ENCODE measurements around the gene TRIP12. TPM values are rescaled to one million over a fixed set of nuclear protein-coding genes. Genes with fewer than 3 reads are reported as not detected.

Gene TRIP12
- total and polyA plus RNA-seq, 2 of the 8 experiments (the other 6 are each of a cell fraction or from before 2014, with no cell fraction given) = 23.1 to 174 TPM

- H3K4me1 ChIP-seq (replicated peaks in 1 of 4; ENCODE audit: control insufficient read depth in 3 of 4, insufficient read depth in 4 of 4, low read length in 3 of 4) = peaks cover 0 to 3% (median 0%) of the 10 kb centered on the region in 4 experiments; a peak in 1 of 7 replicates
- no peak overlapping the region for H4K8ac ChIP-seq (ENCODE audit: extremely low read depth, insufficient read depth, low read length)
- no peak overlapping the region for H2BK5ac ChIP-seq (ENCODE audit: low read depth, low read length)
- peaks cover 2 to 12% of the 10 kb centered on the region in 2 experiments for H4K20me1 ChIP-seq (replicated peaks in 1 of 2; ENCODE audit: control insufficient read depth in 1 of 2, insufficient read depth in 2 of 2, low read length in 2 of 2)
- no peak overlapping the region for H3K23ac ChIP-seq (ENCODE audit: insufficient read length)
- no peak overlapping the region for H2AFZ ChIP-seq (ENCODE audit: low read length)
- no peak overlapping the region for H2AK5ac ChIP-seq (ENCODE audit: low read depth, low read length)
- peaks cover 0 to 94% of the 10 kb centered on the region in 2 experiments; a peak in 3 of 4 replicates for H3K79me2 ChIP-seq (ENCODE audit: control insufficient read depth in 1 of 2, insufficient read depth in 2 of 2, low read length in 2 of 2)
- H3K27me3 ChIP-seq (replicated peaks in 1 of 4; ENCODE audit: control insufficient read depth in 3 of 4, extremely low read depth in 1 of 4, insufficient read depth in 3 of 4, low read length in 3 of 4) = no peaks in the 10 kb centered on the region
- ChIA-PET POLR2A (ENCODE audit: partially characterized antibody) (no interaction called here), CTCF (ENCODE audit: partially characterized antibody) (interaction anchor here (1.4 to 3.0 kb wide), 2 partner anchors 11 to 119 kb away, joined by 4 to 16 read pairs; no protein-coding TSS in a partner anchor)
- peaks cover 0 to 5% (median 0%) of the 10 kb centered on the region in 4 experiments; a peak in 2 of 8 replicates for H3K36me3 ChIP-seq (ENCODE audit: control insufficient read depth in 2 of 4, insufficient read depth in 4 of 4, low read length in 3 of 4)
- no peak overlapping the region for H3K27ac ChIP-seq (ENCODE audit: low read depth, low read length)
- no peak overlapping the region for H2BK120ac ChIP-seq (replicated peaks; ENCODE audit: low read depth, low read length)
- H4K91ac ChIP-seq (replicated peaks; ENCODE audit: insufficient read length, low read length) = no peak overlapping the region
- no peak overlapping the region for H3K18ac ChIP-seq (ENCODE audit: extremely low read depth, low read length)
- no peaks in the 10 kb centered on the region for H3K23me2 ChIP-seq (ENCODE audit: low read depth, low read length)
- no peak overlapping the region for H3K4ac ChIP-seq (replicated peaks; ENCODE audit: insufficient read length, low read depth, low read length)
- H3K4me2 ChIP-seq (ENCODE audit: insufficient read depth in 1 of 2, low read depth in 2 of 2, low read length in 2 of 2) = no peak overlapping the region
- no peaks in the 10 kb centered on the region; the same call in 1 of the 2 replicates for H3K79me1 ChIP-seq (ENCODE audit: low read depth, low read length)
- H2BK20ac ChIP-seq (ENCODE audit: low read length) = no peak overlapping the region
- no peak overlapping the region for H2BK12ac ChIP-seq (ENCODE audit: low read depth, low read length)
- H2BK15ac ChIP-seq (ENCODE audit: low read length) = no peak overlapping the region
- FAIRE-seq = no peak
- no peak overlapping the region for H4K5ac ChIP-seq (ENCODE audit: insufficient read length, low read depth, low read length)
- H3K9me3 ChIP-seq (ENCODE audit: insufficient read depth in 2 of 2, low read depth in 1 of 2, low read length in 1 of 2) = no peaks in the 10 kb centered on the region
- no peak overlapping the region for H3K14ac ChIP-seq (ENCODE audit: insufficient read length)
- no peak for DNase-seq (ENCODE audit: low read depth in 1 of 2, low spot score in 2 of 2)
- H3K56ac ChIP-seq (replicated peaks; ENCODE audit: insufficient read length, low read depth, low read length) = no peak overlapping the region
- no peak overlapping the region for H3K4me3 ChIP-seq (ENCODE audit: extremely low read depth in 1 of 4, insufficient read depth in 2 of 4, low read depth in 3 of 4, low read length in 4 of 4)
- 93% methylated on average over 3 of the region's 3 CpGs; no CpG with 5 or more reads in 1 of the 2 experiments for WGBS, 2 experiments (ENCODE audit: extremely low coverage in 1 of 2, insufficient coverage in 1 of 2, insufficient read length in 1 of 2, insufficient replicate concordance in 2 of 2, low coverage in 1 of 2, low lambda C conversion rate in 2 of 2, missing lambda C conversion rate in 1 of 2)
- H3K9ac ChIP-seq (replicated peaks in 1 of 4; ENCODE audit: extremely low read depth in 1 of 4, low read depth in 3 of 4, low read length in 3 of 4) = no peak overlapping the region
- TF ChIP-seq KDM4A (IDR thresholded peaks at IDR 0.05; ENCODE audit: low read depth, low read length, severe bottlenecking) (no peak), HDAC2 (IDR thresholded peaks at IDR 0.05; ENCODE audit: borderline replicate concordance in 1 of 2, low read depth in 2 of 2, low read length in 2 of 2) (no peak), USF2 (IDR thresholded peaks at IDR 0.05; ENCODE audit: low read length) (no peak), E2F6 (IDR thresholded peaks at IDR 0.05) (no peak), HDAC6 (IDR thresholded peaks at IDR 0.05; ENCODE audit: low read depth, low read length) (no peak), POU5F1 (IDR thresholded peaks at IDR 0.05; ENCODE audit: low read depth, low read length) (no peak), KDM1A (IDR thresholded peaks at IDR 0.05; ENCODE audit: borderline replicate concordance, low read length) (no peak), CHD1 (IDR thresholded peaks at IDR 0.05; ENCODE audit: low read depth, low read length) (no peak), MAX (IDR thresholded peaks at IDR 0.05) (no peak), PHF8 (conservative IDR thresholded peaks at IDR 0.05; ENCODE audit: low read depth, low read length) (no peak), SIX5 (IDR thresholded peaks at IDR 0.05; ENCODE audit: low read depth, low read length) (no peak)
Measured at GRCh38 chr2:229900012-229900411, 21.8 kb downstream of the TRIP12 start.
